ENCODE results near the gene PCBP3.

Gene PCBP3

DNA sequence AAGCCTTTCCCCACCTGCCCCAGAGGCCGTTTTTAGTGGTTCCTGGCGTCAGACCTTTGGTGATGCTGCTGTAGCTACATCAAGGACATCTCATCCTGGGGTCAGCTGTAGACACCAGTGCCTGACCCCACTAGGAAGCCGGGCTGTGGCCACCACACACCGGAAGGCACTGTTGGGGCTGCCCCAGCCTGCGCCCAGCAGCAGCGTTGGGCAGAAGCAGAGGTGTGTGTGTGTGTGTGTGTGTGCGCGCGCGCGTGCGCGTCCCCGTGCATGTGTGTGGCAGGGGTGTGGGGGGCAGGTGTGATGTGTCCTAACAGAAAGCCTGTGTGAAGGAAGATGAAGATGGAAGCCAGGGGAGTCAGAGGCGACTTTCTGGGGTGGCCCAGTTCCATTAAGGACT is 276.1 kb downstream of the PCBP3 start:
- no peak for DNase-seq

DNA sequence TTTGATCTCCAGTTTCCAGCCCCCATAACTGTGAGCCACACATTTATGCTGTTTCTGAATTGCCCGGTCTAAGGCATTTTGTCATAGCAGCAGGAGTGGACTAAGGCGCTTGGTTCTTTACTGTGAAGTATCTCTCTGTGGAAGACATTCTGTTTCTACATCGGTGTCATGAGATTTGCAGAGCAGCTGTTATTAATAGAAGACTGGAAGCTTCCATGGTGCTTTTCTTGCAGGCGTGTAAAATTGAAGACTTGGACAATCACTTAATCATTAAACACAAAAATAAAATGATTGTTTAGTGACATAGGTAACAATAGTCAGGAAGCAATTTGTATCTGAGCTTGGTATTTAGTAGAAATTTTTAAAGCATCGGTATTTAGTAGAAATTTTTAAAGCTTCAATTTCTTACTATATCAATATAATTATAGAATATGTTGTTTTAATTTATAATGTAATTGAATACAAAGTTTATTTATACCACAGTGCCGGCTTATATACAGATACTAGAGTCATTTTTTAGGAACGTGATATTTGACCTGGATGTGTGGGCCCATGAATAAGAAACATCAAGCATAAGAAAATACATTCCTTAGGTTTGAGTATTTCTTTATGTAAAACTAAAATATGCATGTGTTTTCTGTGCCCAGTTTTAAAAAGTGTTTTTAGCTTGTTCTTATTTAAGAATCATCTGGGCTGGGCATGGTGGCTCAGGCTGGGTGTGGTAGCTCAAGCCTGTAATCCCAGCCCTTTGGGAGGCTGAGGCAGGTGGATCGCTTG is 277.5 kb downstream of the PCBP3 start:
- DNase-seq, result no peak

DNA sequence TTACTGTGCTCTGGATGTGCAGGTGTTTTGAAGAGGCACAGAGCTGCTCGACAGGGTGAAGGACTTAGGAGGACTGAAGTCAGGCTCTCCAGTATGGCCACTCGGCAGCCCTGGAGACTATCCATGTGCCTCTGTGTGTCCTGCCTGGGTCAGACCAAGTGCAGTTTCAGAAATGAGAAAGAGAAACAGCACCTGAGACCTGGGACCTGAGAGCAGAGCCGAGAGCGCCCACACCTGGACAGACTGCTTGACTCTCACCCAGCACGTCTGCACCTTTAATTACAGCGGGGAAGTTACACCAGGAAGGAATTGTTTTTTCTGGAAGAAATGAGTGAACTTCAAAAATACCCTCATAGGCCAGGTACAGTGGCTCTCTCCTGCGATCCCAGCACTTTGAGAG is 278.4 kb downstream of the PCBP3 start:
- no peak for DNase-seq

DNA sequence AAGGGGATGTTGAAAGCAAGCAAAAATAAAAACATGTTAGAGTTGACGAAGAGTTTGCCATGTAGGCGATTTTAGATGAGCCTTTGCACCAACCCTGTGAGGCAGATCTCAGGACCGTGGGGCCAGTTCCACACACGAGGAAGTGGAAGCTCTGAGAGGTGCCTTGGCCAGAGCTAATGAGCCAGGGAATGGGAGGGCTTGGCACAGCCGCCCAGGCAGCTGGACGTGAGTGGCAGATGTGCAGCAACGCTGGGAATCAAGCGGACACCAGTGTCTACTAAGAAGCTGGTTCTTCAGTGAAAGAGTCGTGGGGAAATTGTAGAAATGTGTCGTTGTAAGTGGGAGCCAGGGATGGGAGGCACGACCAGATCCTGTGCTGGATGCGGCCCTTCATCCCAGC is 279.1 kb downstream of the PCBP3 start:
- no peak for DNase-seq

DNA sequence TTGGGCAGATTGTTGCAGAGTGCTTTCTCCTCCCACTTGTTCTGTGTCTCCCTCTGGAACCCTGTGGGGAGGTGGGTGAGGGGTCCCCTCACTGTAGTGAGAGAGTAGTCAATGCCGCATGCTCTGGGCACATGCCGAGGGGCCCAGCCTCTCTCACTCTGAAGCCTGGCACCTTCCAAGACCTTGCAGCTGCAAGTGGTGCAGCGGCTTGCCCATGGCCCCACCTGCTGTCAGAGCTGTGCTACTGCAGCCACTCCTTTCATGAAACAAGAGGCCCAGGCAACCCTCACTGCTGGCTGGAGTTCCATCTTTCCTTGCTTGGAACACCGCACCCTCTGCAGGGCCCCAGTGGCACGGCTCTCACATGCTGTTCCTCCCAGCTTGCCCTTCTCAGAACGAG is 279.6 kb downstream of the PCBP3 start:
- DNase-seq, result no peak

DNA sequence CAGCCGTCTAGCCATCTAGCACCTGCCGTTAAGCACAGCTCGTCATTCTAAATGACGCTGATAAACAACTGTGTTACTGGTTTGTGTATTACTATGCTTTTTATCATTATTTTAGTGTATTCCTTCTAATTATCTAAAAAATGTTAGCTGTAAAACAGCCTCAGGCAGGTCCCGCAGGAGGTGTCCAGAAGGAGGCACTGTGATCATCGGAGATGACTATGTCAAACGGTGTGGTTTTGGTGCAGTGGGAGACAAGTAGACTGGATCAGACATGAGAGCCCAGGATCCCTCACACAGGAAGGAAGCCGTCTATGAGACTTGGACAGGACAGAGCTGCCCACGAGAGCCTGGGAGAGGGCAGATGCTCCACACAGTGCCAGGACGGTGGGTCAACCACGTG is 282.8 kb downstream of the PCBP3 start:
- DNase-seq, result no peak

DNA sequence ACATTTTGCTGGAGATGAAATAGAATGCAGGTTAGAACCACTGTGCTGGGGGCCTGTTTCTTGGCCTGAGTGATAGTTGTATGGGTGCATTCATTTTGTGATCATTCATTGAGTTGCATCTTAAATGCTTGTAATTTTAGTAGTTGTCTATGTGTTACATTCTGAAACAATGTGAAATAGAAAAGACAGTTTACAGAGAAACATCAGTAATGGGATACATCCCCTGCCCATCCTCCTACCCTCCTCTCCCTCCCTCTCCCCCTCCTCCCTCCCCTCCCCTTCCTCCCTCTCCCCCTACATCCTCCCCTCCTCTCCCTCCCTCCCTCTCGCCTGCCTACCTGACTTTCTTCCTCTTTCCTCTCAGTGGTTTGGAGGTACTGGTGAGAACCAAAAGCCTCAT is 283.5 kb downstream of the PCBP3 start:
- DNase-seq, result no peak

DNA sequence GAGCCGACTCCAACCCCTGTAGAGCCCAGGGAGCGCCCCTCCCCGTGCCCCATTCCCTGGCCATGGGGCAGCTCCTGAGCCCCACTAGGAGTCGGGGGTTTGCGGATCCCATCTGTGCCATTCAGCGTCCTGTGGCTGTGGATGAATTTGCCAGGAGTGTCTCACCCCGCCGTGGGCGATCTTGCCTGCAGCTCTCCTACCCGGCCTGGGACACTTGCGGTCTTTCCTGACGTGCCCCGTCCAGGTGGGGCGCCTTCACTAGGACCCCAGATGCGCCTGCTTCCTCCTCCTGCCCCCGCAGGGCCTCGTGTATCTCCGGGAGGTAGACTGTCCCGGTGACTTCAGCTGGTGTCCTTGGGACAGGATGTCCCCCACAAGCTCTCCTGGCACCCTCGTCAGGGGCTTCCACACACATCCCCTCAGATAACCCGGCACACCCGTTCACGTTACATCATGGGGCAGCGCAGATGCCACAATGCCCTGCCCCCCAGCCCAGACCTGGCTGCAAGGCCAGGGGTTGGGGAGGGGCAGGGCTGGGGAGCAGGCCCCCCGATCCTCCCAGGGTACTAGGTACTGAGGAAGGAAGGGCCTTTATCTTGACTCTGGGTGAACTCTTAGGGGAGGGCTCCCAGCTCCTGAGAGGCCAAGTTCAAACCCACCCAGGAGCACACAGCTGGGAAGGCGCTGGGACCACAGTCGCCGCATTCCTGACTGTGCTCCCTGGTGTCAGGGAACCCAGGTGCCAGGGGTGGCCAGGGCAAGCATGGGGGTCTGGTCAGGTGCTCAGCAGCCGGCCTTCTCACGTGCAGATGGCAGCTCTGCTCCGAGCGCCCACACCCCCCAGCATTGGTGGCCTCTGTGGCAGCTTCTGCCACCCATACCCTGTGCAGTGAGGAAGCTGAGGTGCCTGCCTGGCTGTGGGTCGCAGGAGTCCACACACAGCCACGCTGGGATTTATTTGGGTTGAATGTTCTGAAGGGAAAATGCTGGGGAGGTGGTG is 284.6 kb downstream of the PCBP3 start:
- no peak for DNase-seq

DNA sequence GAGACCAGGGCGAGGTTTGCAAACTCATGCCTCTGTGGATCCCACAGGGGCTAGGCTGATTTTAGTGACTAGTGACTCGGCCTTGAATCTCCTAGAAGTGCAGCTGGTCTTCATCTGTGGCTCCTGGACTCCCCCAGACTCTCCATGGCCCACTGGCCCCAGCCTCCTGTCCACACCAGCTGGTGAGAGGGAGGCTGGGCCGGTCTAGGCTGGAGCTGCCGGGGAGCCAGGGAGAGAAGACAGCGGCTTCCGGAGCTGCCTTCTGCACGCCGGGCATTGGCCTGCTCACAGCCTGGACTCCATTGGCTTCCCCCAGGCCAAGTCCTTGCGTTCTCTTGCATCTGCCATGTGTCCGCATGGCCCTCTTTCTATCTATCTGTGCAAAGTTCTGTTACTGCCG is 285.9 kb downstream of the PCBP3 start:
- DNase-seq, result no peak

DNA sequence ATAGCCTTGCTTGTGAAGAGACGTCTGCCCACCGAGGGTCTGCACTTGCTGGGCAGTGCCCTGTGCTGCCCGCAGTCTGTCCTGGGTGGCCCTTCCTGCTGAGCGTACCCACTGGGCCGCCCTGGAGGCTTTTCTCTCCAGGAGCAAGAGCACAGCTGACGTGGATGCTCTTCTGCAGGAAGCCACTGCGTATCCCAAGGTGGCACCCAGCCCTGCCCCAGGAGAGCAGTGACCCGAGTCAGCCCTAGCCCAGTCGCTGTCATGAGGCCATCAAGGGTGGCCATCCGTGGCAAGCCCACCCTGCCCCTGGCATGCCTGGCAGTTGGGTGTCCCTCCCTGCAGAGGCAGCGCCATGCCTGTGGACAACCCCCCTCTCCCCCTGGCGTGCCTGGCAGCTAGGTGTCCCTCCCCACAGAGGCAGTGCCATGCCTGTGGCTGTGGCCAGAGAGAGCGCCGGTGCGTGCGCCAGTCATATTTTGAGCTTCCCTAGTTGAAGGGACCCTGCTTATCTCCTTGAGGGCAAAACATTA is 286.8 kb downstream of the PCBP3 start:
- no peak for DNase-seq

DNA sequence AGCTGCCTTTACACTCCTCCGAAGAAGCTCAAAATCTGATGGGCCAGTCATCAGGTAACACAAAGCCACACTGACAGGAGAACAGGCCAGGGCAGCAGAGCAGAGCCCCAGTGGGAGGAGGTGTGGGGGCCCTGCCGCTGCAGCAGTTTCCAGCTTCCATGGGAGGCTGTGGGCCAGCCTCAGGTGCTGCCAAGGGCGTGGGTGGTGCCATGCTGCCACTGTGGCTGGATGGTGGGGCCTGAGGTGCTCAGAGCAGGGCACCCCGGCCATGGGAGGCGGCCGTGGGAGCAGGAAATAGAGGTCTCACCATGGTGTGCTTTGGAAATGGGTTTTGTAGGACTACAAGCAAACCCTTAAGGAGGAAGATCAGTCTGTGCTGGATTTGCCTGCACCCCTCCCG is 287.3 kb downstream of the PCBP3 start:
- DNase-seq, result no peak

DNA sequence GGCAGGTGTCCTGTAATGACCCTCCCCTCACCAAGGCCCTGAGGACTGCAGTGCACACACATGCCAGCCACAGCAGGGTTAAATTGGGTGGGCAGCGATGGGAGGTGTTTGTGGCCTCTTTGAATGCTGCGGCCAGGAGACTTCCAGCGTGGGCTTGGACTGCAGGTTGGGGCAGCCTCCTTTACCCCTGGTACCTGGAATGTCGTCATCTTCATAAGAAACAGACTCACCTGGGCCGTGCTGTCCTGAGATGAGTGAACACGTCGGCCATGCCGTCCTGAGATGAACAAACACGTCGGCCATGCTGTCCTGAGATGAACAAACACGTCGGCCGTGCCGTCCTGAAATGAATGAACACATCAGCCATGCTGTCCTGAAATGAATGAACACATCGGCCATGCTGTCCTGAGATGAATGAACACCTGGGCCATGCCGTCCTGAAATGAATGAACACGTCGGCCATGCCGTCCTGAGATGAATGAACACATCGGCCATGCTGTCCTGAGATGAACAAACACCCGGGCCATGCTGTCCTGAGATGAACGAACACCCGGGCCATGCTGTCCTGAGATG is 288.0 kb downstream of the PCBP3 start:
- no peak for DNase-seq

DNA sequence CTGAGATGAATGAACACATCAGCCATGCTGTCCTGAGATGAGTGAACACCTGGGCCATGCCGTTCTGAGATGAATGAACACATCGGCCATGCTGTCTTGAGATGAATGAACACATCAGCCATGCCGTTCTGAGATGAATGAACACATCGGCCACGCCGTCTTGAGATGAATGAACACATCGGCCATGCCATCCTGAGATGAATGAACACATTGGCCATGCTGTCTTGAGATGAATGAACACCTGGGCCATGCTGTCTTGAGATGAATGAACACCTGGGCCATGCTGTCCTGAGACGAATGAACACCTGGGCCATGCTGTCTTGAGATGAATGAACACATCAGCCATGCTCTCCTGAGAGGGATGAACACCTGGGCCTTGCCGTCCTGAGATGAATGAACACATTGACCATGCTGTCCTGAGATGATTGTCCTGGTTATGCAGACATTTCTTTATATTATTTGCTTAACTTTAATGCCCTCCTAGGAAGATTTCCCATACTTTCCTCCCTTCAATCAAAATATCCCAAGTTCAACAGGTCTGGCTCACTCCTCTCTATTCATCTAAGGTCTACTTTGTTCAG is 289.5 kb downstream of the PCBP3 start:
- DNase-seq, result no peak

DNA sequence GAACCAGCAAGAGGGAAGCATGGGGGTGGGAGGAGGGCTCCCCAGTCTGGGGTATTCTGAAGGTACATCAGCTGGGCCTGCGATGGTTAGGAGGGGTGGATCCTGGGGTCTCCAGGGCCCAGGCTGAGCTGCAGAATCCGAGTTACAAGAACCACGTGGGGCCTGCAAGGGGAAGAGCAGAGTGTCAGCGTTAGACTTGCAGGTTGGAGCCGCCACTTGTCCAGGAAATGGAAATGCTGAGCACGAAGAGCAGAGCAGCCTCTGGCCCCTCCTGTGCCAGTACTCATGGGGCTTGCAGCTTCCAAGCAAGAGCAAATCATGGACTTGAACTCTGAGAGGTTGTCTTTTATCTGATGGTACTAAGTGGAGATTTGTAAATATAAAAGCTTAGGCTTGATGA is 290.6 kb downstream of the PCBP3 start:
- DNase-seq, result no peak

DNA sequence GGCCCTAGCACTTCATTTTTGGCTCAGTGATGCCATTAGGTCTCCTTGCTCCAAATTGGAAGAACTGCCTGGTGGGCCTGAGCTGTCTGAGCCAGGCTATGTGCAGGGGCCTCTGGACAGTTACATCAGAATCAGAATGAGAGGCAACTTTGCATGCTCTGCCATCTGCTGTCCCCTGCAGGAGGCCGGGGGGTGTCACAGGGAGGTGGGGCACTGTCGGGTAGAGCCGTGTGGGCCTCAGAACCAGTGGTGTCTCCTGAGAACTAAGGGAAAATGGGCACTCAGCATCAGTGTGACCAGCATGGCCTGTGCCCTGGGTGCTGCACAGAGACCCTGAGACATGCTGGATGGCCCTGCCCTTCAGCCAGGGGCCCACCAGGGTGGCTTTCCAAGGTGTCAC is 291.0 kb downstream of the PCBP3 start:
- no peak for DNase-seq

DNA sequence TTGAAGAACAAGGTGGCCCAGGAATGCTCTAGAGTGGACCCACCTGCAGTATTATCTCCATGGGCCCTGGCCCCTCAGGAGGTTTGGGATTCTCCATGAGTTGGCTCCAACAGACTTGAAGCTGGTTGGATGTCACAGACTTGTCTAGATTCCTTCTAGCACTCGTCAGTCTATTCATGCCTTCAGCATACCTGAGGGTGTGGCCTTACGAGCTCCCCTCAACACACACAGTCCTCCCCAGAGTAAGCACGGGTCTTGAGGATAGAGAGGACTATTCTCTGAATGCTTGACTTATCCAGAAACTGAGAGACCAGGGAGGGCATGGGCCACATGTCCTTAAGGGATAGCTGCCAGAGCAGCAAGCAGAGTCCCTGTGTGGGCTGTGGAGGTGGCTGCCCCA is 292.1 kb downstream of the PCBP3 start:
- DNase-seq, result no peak

DNA sequence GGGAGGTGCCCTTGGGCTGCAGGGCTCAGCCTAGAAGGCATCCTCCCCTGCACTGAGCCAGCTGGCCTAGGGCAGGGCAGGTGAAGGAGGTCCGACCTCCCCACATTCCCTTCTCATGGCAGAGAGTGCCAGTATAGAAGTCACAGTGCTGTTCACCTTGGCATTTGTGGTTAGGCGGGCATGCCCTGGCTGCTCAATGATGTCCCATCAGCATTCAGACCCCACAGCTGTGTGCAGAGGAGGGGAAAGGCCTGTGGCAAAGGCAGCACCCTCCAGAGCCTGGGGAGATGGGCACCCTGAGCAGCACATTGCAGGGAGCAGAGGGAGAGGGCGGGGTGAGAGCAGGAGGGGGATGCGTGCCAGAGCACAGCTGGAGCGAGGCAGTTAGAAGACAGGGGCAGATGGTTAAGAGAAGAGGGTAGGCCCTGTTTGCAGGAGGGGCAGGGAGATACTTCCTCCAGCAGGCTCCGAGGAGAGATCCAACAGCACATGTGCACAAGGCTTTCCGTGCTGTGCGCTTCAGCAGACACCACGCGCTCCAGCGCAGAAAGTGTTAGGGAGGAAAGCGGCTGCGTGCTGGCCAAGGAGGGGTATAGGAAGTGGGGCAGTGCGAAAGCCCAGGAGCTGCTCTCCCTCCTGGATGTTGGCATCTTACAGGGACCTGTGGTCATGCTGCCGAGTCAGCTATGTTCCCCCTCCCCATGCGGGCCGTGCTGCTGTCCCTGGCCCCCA is 294.4 kb downstream of the PCBP3 start:
- no peak for DNase-seq

DNA sequence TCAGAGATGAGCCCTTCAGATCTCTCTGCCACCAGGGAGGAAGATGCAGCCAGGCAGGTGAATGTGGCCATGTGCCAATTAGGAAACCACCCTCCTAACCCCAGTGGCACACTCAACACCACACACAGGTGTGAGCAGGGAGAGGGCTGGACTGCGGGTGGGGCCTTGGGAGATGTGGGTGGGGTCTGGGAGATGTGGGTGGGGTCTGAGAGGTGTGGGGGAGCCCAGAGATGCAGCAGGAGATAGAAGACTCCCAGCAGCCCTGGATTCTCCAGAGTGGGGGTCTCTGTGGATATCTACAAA is 294.9 kb downstream of the PCBP3 start:
- DNase-seq, result no peak

DNA sequence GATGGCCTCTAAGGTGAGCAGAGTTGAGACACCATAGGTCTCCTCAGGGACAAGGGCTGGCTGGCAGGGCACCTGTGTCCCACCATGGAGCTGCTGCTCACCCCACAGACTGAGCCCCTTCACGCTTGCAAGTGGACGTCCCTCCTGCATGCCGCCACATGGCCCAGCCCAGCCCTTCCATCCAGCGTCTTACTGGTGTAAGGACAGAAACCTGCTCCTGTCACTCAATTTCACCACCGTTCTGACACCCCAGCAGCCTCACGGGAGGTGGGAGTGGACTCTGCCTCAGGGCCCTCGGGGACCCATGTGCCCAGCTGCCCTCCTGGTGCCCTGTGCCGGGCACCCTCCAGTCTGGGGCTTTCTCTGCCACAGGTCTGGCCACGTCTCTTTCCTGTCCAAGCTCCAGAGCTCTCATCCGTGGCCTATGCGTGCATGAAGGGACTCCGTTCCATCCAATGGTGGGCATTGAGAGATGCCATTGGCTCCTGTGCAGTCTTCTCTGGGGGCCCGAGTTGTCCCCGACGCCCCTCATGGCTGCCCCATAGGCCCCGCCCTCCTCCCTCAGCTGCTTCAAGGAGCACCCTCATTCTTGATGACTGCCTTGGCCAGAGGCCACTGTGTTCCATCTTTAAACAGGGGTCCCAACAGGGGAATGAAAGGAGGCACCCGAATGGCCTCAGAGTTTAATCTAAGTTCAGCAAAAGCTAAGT is 295.4 kb downstream of the PCBP3 start:
- no peak for DNase-seq

DNA sequence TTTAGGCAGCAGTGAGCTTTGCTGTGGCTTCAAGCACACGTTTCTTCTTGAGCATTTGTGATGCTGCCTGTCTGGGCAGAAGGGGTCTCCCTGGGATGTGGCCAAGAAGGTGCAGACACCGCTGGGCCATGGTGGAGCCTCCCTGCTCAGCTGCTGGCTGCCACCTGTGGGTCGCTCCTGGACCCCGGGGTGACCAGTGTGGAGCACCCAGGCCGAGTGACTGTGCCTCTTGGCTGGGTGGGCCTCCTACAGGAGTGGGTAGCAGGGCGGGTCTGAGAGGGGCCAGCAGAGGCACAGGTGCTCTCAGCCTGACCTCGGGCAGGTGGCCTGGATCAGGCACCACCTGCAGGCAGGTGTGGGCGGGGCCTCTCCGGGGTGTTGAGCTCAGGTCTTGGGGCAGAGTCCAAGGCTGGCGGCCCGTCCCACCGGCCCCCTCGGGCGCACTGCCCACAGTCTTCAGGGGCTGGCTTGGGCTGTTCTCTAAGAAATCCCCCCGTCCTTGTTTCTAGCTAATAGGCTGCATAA is 296.1 kb downstream of the PCBP3 start:
- DNase-seq, result no peak

DNA sequence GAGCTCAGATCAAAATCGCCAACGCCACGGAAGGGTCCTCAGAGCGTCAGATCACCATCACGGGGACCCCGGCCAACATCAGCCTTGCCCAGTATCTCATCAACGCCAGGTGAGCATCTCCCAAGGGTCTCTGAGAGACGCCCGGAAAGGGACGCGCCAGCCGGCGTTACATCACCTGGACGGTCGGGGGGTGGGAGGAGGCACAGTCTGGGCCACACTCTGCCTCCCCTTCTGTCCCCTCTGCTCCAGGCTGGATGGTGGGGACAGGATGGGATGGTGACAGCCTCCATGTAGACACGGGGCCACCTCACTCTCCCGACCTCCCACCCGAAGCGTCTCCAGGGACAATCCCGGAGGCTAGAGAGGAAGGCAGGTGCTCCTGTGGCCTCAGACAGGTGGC is 296.6 kb downstream of the PCBP3 start:
- DNase-seq, result no peak
